GM12874 (cell line): Measurements from ENCODE around the gene EPB41L4B.

Experiments used
- TF ChIP-seq, protein P1 (sequence below): IDR thresholded peaks from 2 replicates; pipeline ENCODE4 v1.5.1; 2011; ENCODE audit warnings: low read depth, mild to moderate bottlenecking, control low read depth, low read length, moderate library complexity; ENCODE audit not compliant: insufficient read depth

Gene EPB41L4B

GRCh38 chr9:109305801-109306200 is 15.1 kb downstream of the EPB41L4B start:
- TF ChIP-seq, protein P1, sequence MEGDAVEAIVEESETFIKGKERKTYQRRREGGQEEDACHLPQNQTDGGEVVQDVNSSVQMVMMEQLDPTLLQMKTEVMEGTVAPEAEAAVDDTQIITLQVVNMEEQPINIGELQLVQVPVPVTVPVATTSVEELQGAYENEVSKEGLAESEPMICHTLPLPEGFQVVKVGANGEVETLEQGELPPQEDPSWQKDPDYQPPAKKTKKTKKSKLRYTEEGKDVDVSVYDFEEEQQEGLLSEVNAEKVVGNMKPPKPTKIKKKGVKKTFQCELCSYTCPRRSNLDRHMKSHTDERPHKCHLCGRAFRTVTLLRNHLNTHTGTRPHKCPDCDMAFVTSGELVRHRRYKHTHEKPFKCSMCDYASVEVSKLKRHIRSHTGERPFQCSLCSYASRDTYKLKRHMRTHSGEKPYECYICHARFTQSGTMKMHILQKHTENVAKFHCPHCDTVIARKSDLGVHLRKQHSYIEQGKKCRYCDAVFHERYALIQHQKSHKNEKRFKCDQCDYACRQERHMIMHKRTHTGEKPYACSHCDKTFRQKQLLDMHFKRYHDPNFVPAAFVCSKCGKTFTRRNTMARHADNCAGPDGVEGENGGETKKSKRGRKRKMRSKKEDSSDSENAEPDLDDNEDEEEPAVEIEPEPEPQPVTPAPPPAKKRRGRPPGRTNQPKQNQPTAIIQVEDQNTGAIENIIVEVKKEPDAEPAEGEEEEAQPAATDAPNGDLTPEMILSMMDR = no peak

GRCh38 chr9:109304347-109304746 is 16.5 kb downstream of the EPB41L4B start:
- TF ChIP-seq, protein P1 = no peak

GRCh38 chr9:109303900-109304299 is 17.0 kb downstream of the EPB41L4B start:
- TF ChIP-seq, protein P1 = no peak

DNA sequence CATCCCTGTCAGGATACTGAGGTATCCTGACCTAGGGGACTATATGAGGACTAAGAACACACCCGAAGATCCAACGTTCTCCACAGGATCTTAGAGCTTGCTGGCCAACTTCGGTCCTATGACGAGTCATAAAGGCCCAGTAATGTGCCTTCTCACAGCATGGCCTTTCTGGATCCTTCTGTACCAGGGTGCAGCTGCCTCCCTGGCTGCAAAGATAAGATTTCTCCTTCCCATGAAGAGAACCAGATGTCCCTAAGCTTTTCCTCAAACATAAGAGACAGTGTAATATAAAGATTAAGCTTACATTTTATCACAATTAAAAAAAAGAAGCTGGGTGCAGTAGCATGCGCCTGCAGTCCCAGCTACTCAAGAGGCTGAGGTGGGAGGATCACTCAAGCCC is 18.3 kb downstream of the EPB41L4B start:
- TF ChIP-seq, protein P1 = no peak

DNA sequence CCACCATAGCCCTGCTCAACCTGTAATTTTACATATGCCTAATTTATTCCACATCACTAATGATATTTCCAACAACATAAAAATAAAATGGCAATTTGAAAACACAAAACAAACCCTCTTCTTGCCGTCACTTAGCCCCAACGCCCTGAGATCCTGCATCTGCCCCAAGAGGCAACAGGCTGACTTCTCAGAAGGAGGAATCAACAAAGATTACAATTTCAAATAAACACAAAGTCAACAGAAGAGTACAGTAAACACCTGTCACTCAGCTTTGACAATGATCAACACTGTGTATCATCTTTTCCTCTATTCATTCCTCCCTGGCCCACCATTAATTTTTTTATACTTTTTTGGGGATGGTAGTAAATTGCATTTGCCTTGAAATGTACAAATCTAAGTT is 19.8 kb downstream of the EPB41L4B start:
- TF ChIP-seq, protein P1 = no peak

DNA sequence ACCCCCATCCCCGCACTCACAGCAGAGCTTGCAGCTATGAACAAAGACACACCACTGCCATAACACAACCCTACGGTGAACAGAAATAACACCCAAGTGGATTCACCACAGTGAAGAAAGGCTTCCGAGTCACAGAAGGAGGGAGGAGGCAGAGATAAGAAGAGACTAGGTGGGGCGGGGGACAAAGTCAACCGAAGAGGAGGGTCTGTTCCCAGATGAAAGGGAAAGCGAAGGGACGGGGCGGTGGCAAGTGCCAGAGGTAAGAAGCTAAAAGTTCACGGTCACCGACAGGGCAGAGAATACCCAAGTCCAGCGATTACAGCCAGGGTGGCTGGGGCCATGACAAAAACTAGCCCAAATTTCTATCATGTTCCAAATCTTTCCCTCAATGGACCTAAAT is 21.0 kb downstream of the EPB41L4B start:
- TF ChIP-seq, protein P1 = no peak

GRCh38 chr9:109297899-109298298 is 23.0 kb downstream of the EPB41L4B start:
- TF ChIP-seq, protein P1 = no peak
